NCI-H2029 treated with DMSO at 0.1 percent for 48 hours (cell line): ENCODE measurements around the gene ATP6V1A.
A peak's percentile ranks its signal among the peaks of the same experiment; 100 is the strongest.
"Not testable (repeated sequence)": the region's sequence is repeated elsewhere in the genome, so short reads cannot be mapped to it uniquely, and the experiment has no call there.

ENCODE experiments used
- DNase-seq: peaks from one replicate; lab custom pipeline; 2025; lab: John Stamatoyannopoulos, UW

ATP6V1A gene

DNA sequence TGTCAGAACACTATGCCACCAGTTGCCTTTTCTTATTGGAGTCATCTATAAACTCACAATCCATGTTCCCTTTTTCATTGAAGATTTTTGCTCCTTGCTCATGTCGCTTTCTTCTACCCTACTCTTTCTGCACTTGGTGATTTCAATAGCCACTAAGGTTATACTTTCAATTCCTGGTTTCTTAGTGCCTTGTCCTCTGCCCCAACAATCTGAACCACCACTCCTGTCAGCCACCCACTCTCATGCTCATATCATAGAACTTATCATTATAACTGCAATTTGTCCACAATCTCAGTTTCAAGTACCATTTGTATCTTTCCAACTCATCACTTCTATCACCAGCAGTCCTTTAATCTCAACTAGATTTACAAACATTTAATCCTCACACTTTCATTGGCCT is 81.8 kb downstream of the ATP6V1A start:
- DNase-seq, result no peak

DNA sequence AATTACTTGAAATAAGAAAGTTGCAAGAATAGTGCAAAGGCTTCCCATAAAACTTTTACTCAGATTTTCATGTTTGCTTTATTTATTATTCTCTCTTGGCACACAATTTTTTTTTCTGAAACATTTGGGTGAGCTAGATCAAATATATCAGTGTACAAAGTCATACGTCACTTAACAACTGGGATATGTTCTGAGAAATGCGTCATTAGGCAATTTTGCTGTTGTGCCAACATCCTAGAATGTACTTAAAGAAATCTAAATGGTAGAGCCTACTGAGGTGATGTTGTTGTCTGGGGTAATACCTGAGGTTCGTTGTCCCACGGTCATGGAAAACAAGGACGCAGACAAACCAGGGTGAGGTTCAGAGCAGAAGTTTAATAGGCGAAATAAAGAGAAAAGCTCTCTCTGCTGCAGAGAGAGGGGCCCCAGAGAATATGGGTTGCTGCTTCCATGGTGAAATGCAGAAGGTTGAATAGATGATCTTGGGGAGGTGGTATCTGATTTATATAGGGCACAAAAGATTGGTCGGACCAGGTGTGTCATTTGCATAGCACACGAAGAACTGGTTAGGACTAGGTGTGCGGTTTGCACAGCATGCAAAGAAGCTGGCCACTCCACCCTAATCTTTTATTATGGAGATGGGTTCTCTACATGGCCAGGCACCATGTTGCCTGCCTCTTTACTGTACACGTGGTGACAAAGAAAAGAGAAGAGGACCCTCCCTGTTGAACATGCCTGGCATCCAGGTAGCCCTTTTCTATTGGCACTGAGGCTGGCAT is 82.9 kb downstream of the ATP6V1A start:
- DNase-seq, result no peak

DNA sequence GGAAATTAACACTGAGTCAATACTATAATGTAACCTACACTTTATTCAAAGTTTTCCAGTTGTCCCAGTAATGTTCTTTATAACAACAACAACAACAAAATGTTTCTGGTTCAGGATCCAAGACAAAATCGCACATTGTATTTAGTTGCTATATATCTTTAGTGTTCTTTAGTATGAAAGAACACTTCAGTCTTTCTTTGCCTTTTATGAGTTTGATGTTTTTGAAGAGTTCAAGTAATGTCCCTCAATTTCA is 84.2 kb downstream of the ATP6V1A start:
- DNase-seq, result no peak

GRCh38 chr3:113832477-113833164 is 85.8 kb downstream of the ATP6V1A start:
- no peak for DNase-seq

- DNase-seq, result no peak
These were observed 88.1 kb downstream of the ATP6V1A start for GRCh38 chr3:113834983-113835382.

GRCh38 chr3:113838631-113839209 is 91.9 kb downstream of the ATP6V1A start, which contains the start of gene GRAMD1C:
GRAMD1C (plus strand) TSS chr3:113838788; CDS start chr3:113838910, 122 bp downstream.
- DNase-seq, result peak; percentile 67

DNA sequence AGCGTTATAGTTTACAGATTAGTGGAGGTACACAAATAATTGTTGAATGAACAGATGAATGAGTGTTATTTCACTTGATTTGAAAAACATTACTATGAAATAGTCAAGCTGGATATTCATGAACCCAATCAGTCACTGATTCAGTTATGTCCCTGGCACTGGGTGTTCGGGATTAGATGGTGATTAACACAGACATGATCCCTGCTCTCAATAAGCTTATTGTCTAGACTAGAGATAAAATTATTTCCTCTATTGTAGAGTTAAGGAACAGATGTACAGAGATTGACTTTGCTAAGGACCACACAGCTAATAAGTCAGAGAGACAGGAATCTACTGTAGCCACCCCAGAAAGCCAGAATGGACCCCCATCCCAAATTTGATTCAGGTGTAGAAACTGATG is 92.7 kb downstream of the ATP6V1A start:
- DNase-seq, result no peak

DNA sequence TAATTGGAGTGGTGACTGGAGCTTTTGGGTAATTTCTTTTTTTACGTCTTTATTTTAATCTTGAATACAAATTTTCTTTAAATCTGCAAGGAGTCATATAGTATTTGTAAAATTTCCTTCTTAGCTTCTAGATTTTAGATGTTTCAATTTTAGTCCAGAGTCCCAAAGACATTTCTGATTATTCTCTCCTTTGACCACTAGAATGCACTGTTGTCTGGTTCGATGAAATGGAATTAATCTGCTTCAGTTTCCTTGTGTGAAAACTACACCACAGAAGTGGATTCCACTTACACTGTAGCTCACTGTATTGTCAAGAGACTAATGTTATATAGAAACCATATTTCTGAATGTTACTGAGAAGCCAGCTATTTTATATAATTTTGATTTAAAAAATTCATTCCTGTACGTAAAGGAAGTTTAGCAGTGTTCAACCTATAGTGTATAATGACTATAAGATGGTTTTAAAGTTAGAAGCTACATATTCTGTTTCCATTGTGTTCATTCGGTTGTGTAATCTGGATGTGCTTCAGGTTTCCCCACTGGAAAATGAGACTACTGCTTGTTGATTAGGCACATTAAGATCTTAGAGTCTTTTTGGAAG is 97.9 kb downstream of the ATP6V1A start:
- peak; percentile 69 for DNase-seq

GRCh38 chr3:113847247-113847646 is 100.4 kb downstream of the ATP6V1A start:
- DNase-seq, result no peak

DNA sequence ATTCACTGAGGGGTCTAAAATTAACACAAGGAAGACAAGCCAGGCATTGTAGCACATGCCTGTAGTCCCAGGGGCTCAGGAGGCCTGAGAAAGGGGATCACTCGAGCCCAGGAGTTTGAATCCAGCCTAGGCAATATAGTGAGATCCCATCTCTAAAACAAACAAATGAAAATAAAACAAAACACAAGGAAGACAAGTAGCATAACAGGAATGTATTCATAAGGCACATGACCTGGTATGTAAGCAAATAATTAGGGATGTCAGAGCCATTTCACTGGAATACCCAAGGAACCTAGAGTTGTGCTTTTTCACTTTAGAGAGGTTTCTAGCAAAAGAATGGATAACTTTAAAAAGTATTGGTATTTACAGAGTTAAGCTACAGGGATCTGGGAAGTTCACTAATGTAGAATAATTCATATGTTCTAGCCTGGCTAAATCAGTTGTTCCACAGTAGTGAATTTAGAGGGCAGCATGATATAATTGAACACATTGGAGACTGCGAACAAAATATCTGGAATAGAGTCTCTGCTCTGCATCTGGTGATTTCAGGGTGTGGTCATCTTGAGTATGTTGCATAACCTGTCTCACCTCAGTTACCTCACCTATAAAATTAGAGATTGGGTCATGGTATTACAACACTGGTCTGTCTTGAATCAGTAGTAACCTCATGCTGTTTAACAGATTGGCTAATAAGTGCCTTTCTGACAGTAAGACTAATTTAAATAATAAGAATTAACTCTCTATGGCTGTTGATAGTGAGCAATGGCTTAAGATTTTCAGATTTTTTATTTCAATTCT is 101.0 kb downstream of the ATP6V1A start:
- peak; percentile 21 for DNase-seq

- not testable (repeated sequence) for DNase-seq
These were observed 102.2 kb downstream of the ATP6V1A start for GRCh38 chr3:113849071-113849470.

DNA sequence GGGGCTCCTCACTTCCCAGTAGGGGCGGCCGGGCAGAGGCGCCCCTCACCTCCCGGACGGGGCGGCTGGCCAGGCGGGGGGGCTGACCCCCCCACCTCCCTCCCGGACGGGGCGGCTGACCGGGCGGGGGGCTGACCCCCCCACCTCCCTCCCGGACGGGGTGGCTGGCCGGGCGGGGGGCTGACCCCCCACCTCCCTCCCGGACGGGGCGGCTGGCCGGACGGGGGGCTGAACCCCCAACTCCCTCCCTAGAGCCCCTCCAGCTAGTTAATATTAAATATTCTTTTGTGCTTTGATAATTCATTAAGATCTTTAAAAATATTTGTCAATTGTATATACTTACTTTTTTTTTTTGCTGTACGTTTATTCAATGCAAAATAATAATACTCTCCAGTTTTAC is 103.0 kb downstream of the ATP6V1A start:
- DNase-seq, result not testable (repeated sequence)

DNA sequence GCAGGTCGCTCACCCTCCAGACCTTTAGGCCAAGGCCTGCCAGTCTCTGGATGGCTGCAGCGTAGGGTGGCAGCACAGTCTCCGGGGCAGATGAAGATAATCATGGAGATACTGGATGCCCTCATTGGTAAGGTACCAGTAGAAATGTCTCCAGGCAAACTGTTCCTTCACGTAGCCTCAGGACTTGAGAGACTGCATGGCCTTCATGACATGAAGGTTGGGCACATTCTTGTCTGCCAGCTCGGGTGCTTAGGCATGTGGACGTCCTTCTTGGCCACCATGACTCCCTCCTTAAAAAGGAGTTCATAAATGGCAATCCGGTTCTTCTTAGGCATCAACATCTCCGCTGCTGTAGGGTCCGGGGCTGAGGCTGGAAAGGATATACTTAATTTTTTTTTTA is 103.6 kb downstream of the ATP6V1A start:
- DNase-seq, result not testable (repeated sequence)

GRCh38 chr3:113852506-113852905 is 105.7 kb downstream of the ATP6V1A start:
- no peak for DNase-seq
